HTERT RPE-1 (cell line): Measurements from ENCODE around the gene JARID2.
"Not testable (repeated sequence)": the region's sequence is repeated elsewhere in the genome, so short reads cannot be mapped to it uniquely, and the experiment has no call there.

Source experiments
- in situ Hi-C: fragments of 300-500 bp; cut with MboI; formaldehyde crosslinking; loops from 4 replicates; pipeline ENCODE4 v1.14.3; 2020; ENCODE audit warnings: low sequenced_read_pairs

Gene JARID2

GRCh38 chr6:15527838-15528617, 282.2 kb downstream of the JARID2 start:
- in situ Hi-C loops: no loop called here

- in situ Hi-C loops: no loop called here
Observed at GRCh38 chr6:15528870-15529269, 283.0 kb downstream of the JARID2 start.

GRCh38 chr6:15530411-15530810, 284.5 kb downstream of the JARID2 start:
- in situ Hi-C loops: no loop called here

GRCh38 chr6:15531973-15532372, 286.1 kb downstream of the JARID2 start:
- in situ Hi-C loops: no loop called here

GRCh38 chr6:15533379-15534026, 287.6 kb downstream of the JARID2 start:
- in situ Hi-C loops: no loop called here

- in situ Hi-C loops: no loop called here
Observed at GRCh38 chr6:15534974-15535373, 289.1 kb downstream of the JARID2 start.

- in situ Hi-C loops: no loop called here
Observed at GRCh38 chr6:15535495-15536197, 289.8 kb downstream of the JARID2 start.

GRCh38 chr6:15536198-15536955, 290.5 kb downstream of the JARID2 start:
- in situ Hi-C loops: no loop called here

- in situ Hi-C loops: no loop called here
Observed at GRCh38 chr6:15538106-15538505, 292.2 kb downstream of the JARID2 start.

GRCh38 chr6:15538766-15539495, 293.1 kb downstream of the JARID2 start:
- in situ Hi-C loops: no loop called here

- in situ Hi-C loops: no loop called here
Observed at GRCh38 chr6:15539722-15540270, 293.9 kb downstream of the JARID2 start.

GRCh38 chr6:15543332-15543917, 297.6 kb downstream of the JARID2 start:
- in situ Hi-C loops: not testable (repeated sequence)

GRCh38 chr6:15544321-15544900, 298.5 kb downstream of the JARID2 start:
- in situ Hi-C loops: no loop called here

GRCh38 chr6:15546591-15546990, 300.7 kb downstream of the JARID2 start:
- in situ Hi-C loops: no loop called here

- in situ Hi-C loops: no loop called here
Observed at GRCh38 chr6:15547400-15547799, 301.5 kb downstream of the JARID2 start.

- in situ Hi-C loops: no loop called here
Observed at GRCh38 chr6:15549371-15549770, 303.5 kb downstream of the JARID2 start.

- in situ Hi-C loops: no loop called here
Observed at GRCh38 chr6:15550546-15551123, 304.8 kb downstream of the JARID2 start.

- in situ Hi-C loops: no loop called here
Observed at GRCh38 chr6:15551262-15551661, 305.4 kb downstream of the JARID2 start.

- in situ Hi-C loops: no loop called here
Observed at GRCh38 chr6:15551798-15552197, 305.9 kb downstream of the JARID2 start.
